WERI-Rb-1 (cell line): ENCODE data around the gene ENOX2.
"Not testable (repeated sequence)": the region's sequence is repeated elsewhere in the genome, so short reads cannot be mapped to it uniquely, and the experiment has no call there.

Source experiments
- DNase-seq: peaks from one replicate; pipeline ENCODE4 v3.0.0-alpha.2; 2020
- H3K27ac ChIP-seq: fragments of 250-450 bp; sonication (Bioruptor Pico); 2 replicates; pipeline ENCODE4 v1.5.1; 2020; ENCODE audit warnings: mild to moderate bottlenecking, moderate library complexity
- H3K27me3 ChIP-seq: fragments of 250-450 bp; sonication (Bioruptor Pico); 2 replicates; pipeline ENCODE4 v1.5.1; 2021; ENCODE audit warnings: mild to moderate bottlenecking, low read depth, moderate library complexity; ENCODE audit not compliant: insufficient read depth, severe bottlenecking
- H3K36me3 ChIP-seq: fragments of 250-450 bp; sonication (Bioruptor Pico); 2 replicates; pipeline ENCODE4 v1.5.1; 2020; ENCODE audit warnings: mild to moderate bottlenecking, moderate library complexity
- H3K4me3 ChIP-seq: 2 replicates; pipeline ENCODE4 v1.5.1; 2011; ENCODE audit warnings: low read depth, mild to moderate bottlenecking, control low read depth, low read length
- H3K9me3 ChIP-seq: fragments of 250-450 bp; sonication (Bioruptor Pico); 2 replicates; pipeline ENCODE4 v1.5.1; 2021; ENCODE audit warnings: mild to moderate bottlenecking, moderate library complexity; ENCODE audit not compliant: severe bottlenecking
- TF ChIP-seq, protein P1 (sequence below): IDR thresholded peaks from 2 replicates; pipeline ENCODE4 v1.5.1; 2011; ENCODE audit warnings: low read depth, mild to moderate bottlenecking, control low read depth, inconsistent platforms, low read length

ENOX2 gene

DNA sequence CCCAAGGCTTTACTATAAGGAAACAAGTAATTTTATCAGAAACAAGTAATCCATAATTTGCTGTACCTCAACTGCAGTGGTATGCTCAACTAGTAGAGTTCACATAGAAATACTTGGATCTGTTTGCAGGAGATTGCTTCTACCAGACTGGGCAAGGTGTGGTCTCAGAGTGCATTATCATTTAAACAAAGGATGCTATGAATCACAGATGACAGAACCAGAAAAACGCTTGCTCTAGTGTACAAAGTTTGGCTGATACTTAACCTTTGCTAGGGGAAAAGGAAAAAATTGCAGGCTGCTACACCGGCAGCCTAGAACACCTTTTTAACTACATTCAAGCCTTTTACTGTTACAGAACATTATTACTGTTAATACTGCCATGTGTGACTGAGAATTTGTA lies 97.1 kb downstream of the ENOX2 start:
- Histone ChIP-seq H3K9me3 (no peaks in the 10 kb centered on the region), H3K36me3 (no peaks in the 10 kb centered on the region), H3K27me3 (no peaks in the 10 kb centered on the region), H3K27ac (no peak overlapping the region), H3K4me3 (no peak overlapping the region)
- DNase-seq: no peak
- TF ChIP-seq, protein P1, sequence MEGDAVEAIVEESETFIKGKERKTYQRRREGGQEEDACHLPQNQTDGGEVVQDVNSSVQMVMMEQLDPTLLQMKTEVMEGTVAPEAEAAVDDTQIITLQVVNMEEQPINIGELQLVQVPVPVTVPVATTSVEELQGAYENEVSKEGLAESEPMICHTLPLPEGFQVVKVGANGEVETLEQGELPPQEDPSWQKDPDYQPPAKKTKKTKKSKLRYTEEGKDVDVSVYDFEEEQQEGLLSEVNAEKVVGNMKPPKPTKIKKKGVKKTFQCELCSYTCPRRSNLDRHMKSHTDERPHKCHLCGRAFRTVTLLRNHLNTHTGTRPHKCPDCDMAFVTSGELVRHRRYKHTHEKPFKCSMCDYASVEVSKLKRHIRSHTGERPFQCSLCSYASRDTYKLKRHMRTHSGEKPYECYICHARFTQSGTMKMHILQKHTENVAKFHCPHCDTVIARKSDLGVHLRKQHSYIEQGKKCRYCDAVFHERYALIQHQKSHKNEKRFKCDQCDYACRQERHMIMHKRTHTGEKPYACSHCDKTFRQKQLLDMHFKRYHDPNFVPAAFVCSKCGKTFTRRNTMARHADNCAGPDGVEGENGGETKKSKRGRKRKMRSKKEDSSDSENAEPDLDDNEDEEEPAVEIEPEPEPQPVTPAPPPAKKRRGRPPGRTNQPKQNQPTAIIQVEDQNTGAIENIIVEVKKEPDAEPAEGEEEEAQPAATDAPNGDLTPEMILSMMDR: no peak

DNA sequence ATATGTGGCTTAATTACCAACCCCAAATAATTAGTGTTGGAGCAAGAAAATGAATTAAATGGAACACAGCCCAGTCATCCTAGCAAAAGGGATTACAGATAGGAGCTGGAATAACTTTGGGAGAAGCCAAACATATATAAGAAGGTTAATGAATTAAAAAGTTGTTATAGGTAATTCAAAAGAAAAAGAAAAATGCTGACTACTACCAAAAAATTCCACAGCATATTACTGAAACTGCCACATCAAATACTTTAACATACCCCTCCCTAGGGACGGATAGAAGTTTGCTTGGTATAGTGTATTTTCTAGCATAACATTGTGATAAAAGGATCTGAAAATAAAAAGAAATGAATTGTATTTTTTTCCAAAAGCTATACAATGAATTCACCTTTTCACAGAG lies 99.5 kb downstream of the ENOX2 start:
- H3K27ac ChIP-seq: no peak overlapping the region
- TF ChIP-seq, protein P1: no peak
- H3K27me3 ChIP-seq: no peaks in the 10 kb centered on the region
- H3K9me3 ChIP-seq: no peaks in the 10 kb centered on the region
- no peak for DNase-seq
- no peaks in the 10 kb centered on the region for H3K36me3 ChIP-seq
- no peak overlapping the region for H3K4me3 ChIP-seq

DNA sequence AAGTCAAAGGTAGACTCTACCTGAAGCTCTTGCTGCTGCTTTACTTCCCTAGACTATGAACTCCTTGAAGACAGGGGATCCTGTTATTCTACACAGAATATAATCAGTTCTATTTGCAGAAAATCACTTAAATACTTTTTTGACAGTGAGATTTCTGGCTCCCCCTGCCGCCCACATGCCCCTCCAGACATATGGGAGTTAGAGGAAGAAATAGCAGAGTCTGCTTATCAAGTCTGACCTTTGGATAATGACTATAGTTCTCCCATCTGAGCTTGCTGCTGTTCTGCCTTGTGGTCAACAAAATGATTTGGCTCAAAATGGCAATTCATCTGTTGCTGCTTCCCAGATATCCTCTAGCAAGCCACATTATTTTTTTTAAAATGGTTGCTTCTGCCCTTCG lies 101.1 kb downstream of the ENOX2 start:
- no peaks in the 10 kb centered on the region for H3K36me3 ChIP-seq
- DNase-seq: no peak
- no peaks in the 10 kb centered on the region for H3K9me3 ChIP-seq
- TF ChIP-seq, protein P1: no peak
- H3K27me3 ChIP-seq: no peaks in the 10 kb centered on the region
- no peak overlapping the region for H3K4me3 ChIP-seq
- H3K27ac ChIP-seq: no peak overlapping the region

DNA sequence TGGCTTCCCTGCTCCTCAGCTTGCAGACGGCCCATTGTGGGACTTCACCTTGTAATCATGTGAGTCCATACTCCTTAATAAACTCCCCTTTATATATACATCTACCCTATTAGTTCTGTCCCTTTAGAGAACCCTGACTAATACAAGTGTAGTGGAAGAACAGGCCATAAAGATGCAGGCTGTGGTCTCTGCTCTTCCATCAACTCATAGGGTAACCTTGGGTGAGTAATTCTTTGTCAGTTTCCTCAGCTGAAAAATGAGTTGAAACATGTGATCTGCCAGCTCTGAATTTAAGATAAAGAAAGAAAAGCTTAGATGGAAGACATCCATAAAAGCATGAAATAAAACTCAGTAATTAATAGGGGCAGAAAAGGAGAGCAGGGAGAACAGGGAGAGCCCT lies 103.6 kb downstream of the ENOX2 start:
- H3K36me3 ChIP-seq: no peaks in the 10 kb centered on the region
- no peaks in the 10 kb centered on the region for H3K9me3 ChIP-seq
- TF ChIP-seq, protein P1: no peak
- no peak overlapping the region for H3K4me3 ChIP-seq
- H3K27ac ChIP-seq: no peak overlapping the region
- DNase-seq: no peak
- peaks cover 3% of the 10 kb centered on the region for H3K27me3 ChIP-seq

DNA sequence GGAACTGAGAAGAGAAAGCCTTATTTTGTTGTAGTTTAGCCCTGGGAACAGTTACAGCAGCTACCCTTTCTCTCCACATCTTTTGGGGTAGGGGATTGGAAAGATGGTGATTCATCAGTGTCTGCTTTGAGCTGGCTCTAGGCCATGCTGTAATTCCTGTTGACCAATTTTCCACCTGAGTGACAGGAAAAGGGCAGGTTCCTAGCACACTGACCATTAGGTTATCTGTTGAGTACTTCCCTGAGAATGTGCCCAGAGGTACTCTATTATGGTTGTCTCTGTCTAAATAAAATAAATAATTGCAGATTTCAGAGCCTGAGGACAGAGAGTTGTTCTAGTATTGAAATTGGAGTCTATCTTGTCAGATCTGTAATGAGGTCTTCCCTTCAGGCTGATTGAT lies 109.0 kb downstream of the ENOX2 start:
- peaks cover 3% of the 10 kb centered on the region for H3K27me3 ChIP-seq
- H3K27ac ChIP-seq: no peak overlapping the region
- TF ChIP-seq, protein P1: no peak
- no peaks in the 10 kb centered on the region for H3K9me3 ChIP-seq
- DNase-seq: no peak
- H3K36me3 ChIP-seq: no peaks in the 10 kb centered on the region
- no peak overlapping the region for H3K4me3 ChIP-seq

DNA sequence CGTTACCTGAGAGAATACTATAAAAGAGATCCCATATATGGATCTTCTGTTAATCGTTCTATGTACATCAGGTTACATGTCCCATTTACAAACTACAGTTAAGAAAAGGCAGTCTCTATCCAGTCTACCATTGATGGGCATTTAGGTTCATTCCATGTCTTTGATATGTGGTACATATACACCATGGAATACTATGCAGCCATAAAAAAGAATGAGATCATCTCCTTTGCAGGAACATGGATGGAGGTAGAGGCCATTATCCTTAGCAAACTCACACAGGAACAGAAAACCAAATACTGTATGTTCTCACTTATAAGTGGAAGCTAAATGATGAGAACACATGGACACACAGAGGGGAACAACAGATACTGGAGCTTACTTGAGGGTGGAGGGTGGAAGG lies 111.1 kb downstream of the ENOX2 start:
- not testable (repeated sequence) for DNase-seq, H3K27me3 ChIP-seq, H3K4me3 ChIP-seq, H3K9me3 ChIP-seq, H3K36me3 ChIP-seq, H3K27ac ChIP-seq
